Measurements from ENCODE around the gene BNC1.

The BNC1 gene

GRCh38 chr15:83282776-83283137 is 1.7 kb downstream of the BNC1 start:
- no peaks in the 10 kb centered on the region for H3K36me3 ChIP-seq (ENCODE audit: control insufficient read depth, insufficient read depth, low read length)
- H3K27me3 ChIP-seq (replicated peaks; ENCODE audit: control insufficient read depth, insufficient read depth, low read length) = no peaks in the 10 kb centered on the region; the same call in none of the 2 replicates

GRCh38 chr15:83282141-83282540 is 2.3 kb downstream of the BNC1 start:
- TF ChIP-seq CTCF (IDR thresholded peaks at IDR 0.05; ENCODE audit: insufficient read depth, low read length, poor library complexity, severe bottlenecking) = no peak
- no peak overlapping the region for H3K4me3 ChIP-seq (replicated peaks; ENCODE audit: low read depth, low read length)
- no peaks in the 10 kb centered on the region; the same call in none of the 2 replicates for H3K27me3 ChIP-seq (replicated peaks; ENCODE audit: control insufficient read depth, insufficient read depth, low read length)
- DNase-seq (ENCODE audit: extremely low read depth, insufficient read length) = no peak
- no peaks in the 10 kb centered on the region for H3K36me3 ChIP-seq (ENCODE audit: control insufficient read depth, insufficient read depth, low read length)

More at GRCh38 chr15:83282776-83283137, 1.7 kb downstream of the BNC1 start:
- no peak overlapping the region for H3K4me3 ChIP-seq (replicated peaks; ENCODE audit: low read depth, low read length)
- no peak for TF ChIP-seq CTCF (IDR thresholded peaks at IDR 0.05; ENCODE audit: insufficient read depth, low read length, poor library complexity, severe bottlenecking)
- no peak for DNase-seq (ENCODE audit: extremely low read depth, insufficient read length)

GRCh38 chr15:83278191-83278590 is 6.3 kb downstream of the BNC1 start:
- DNase-seq (ENCODE audit: extremely low read depth, insufficient read length) = no peak
- H3K4me3 ChIP-seq (replicated peaks; ENCODE audit: low read depth, low read length) = no peak overlapping the region
- TF ChIP-seq CTCF (IDR thresholded peaks at IDR 0.05; ENCODE audit: insufficient read depth, low read length, poor library complexity, severe bottlenecking) = no peak
- H3K27me3 ChIP-seq (replicated peaks; ENCODE audit: control insufficient read depth, insufficient read depth, low read length) = no peaks in the 10 kb centered on the region; the same call in 1 of the 2 replicates
- H3K36me3 ChIP-seq (ENCODE audit: control insufficient read depth, insufficient read depth, low read length) = no peaks in the 10 kb centered on the region

GRCh38 chr15:83276661-83277060 is 7.8 kb downstream of the BNC1 start:
- TF ChIP-seq CTCF (IDR thresholded peaks at IDR 0.05; ENCODE audit: insufficient read depth, low read length, poor library complexity, severe bottlenecking) = no peak
- no peaks in the 10 kb centered on the region for H3K36me3 ChIP-seq (ENCODE audit: control insufficient read depth, insufficient read depth, low read length)
- H3K27me3 ChIP-seq (replicated peaks; ENCODE audit: control insufficient read depth, insufficient read depth, low read length) = no peaks in the 10 kb centered on the region; the same call in 1 of the 2 replicates
- no peak overlapping the region for H3K4me3 ChIP-seq (replicated peaks; ENCODE audit: low read depth, low read length)
- DNase-seq (ENCODE audit: extremely low read depth, insufficient read length) = no peak

- no peak for DNase-seq (ENCODE audit: extremely low read depth, insufficient read length)
- Histone ChIP-seq H3K36me3 (ENCODE audit: control insufficient read depth, insufficient read depth, low read length) (no peaks in the 10 kb centered on the region), H3K27me3 (replicated peaks; ENCODE audit: control insufficient read depth, insufficient read depth, low read length) (no peaks in the 10 kb centered on the region; the same call in 1 of the 2 replicates), H3K4me3 (replicated peaks; ENCODE audit: low read depth, low read length) (no peak overlapping the region)
- no peak for TF ChIP-seq CTCF (IDR thresholded peaks at IDR 0.05; ENCODE audit: insufficient read depth, low read length, poor library complexity, severe bottlenecking)
Measured at GRCh38 chr15:83275412-83275811, 9.1 kb downstream of the BNC1 start.

- H3K36me3 ChIP-seq (ENCODE audit: control insufficient read depth, insufficient read depth, low read length) = no peaks in the 10 kb centered on the region
- no peaks in the 10 kb centered on the region for H3K27me3 ChIP-seq (replicated peaks; ENCODE audit: control insufficient read depth, insufficient read depth, low read length)
- DNase-seq (ENCODE audit: extremely low read depth, insufficient read length) = no peak
- TF ChIP-seq CTCF (IDR thresholded peaks at IDR 0.05; ENCODE audit: insufficient read depth, low read length, poor library complexity, severe bottlenecking) = no peak
- H3K4me3 ChIP-seq (replicated peaks; ENCODE audit: low read depth, low read length) = no peak overlapping the region
Measured at GRCh38 chr15:83270176-83270575, 14.3 kb downstream of the BNC1 start.
